Stimulated activated CD4-positive, alpha-beta T cell treated with anti-CD3 and anti-CD28 coated beads, Interleukin-15, amount 100 ng/mL, for 24 hours (primary cell): ENCODE data around the gene UBE2J2.

Experiments used
- DNase-seq: peaks from one replicate; pipeline ENCODE4 v3.0.0-alpha.2; 2020

The UBE2J2 gene

DNA sequence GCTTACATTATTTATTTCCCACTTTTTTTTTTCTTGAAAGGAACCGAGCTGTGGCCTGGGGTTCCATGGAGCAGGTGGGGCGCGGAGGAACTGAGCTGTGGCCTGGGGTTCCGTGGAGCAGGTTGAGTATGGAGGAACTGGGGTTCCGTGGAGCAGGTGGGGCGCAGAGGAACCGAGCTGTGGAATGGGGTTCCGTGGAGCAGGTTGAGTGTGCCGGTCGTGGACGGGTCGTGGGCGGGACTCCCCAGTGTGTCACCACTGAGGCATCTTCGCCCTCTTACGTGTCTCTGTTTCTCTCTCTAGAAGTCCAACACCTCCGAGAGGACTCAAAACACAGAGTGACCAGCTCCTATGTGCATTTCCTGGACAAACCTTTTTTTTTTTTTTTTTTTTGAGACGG, 5.4 kb upstream of the UBE2J2 start:
- no peak for DNase-seq

DNA sequence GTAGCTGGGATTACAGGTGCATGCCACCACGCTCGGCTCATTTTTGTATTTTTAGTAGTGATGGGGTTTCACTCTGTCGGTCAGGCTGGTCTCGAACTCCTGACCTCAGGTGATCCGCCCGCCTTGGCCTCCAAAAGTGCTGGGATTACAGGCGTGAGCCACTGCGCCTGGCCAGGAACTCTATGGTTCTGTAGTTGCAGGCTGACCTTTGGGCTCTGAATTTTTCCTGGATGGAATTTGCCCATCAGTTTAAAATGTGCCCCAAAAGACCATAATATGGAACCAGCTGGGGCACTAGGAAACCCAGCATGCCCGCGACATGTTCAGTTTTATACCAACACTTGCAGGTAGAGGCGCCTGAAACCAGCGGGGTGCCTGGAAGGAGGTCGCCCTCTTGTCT, 5.0 kb upstream of the UBE2J2 start:
- DNase-seq: no peak

- DNase-seq: no peak
Measured at GRCh38 chr1:1275836-1276235, 2.2 kb upstream of the UBE2J2 start.

- no peak for DNase-seq
Measured at GRCh38 chr1:1274931-1275431, 1.3 kb upstream of the UBE2J2 start.

DNA sequence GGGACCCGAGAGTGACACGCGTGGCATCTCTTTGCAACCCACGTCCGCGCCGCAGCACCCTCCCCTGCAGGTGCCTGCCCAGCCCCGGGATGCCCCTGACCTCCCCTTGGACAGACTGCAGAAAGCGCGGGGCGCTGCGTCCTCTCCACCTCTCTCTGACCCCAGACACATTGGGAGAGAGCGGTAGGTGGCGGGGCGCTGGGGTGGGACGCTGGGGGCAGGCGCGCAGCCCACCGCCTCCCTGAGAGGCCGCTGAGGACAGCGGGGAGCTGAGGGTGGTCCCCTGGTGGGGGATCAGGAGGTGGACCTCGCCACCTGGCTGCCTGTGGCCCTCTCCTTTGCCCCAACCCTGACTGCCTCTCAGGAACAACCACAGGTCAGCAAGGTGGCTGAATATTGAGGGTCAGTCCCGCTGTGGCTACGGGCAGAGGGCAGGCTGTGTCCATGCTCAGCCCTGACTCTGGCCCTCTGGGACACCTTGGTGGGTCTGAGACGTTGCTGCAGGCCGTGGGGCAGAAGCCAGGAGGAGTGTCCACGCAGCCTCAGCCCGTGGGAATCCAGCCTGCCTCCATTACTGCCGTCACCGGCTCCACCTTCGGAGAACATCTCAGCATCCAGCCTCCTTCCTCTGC, 761 bp upstream of the UBE2J2 start:
- no peak for DNase-seq

DNA sequence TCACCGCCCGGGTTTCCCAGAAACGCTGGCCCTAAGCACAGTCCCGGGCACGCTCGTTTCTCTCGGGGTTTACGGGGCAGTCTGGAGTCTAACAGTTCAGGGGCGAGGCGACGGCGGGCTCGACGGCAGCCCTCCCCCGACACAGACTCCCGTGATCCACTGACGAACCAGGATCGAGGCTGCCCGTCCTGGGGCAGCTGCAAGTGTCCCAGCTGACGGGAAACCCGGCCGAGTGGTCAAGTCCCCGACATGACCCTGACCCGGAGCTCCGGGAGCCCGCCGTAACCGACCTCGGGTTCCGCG, 494 bp downstream of the UBE2J2 start:
- no peak for DNase-seq

DNA sequence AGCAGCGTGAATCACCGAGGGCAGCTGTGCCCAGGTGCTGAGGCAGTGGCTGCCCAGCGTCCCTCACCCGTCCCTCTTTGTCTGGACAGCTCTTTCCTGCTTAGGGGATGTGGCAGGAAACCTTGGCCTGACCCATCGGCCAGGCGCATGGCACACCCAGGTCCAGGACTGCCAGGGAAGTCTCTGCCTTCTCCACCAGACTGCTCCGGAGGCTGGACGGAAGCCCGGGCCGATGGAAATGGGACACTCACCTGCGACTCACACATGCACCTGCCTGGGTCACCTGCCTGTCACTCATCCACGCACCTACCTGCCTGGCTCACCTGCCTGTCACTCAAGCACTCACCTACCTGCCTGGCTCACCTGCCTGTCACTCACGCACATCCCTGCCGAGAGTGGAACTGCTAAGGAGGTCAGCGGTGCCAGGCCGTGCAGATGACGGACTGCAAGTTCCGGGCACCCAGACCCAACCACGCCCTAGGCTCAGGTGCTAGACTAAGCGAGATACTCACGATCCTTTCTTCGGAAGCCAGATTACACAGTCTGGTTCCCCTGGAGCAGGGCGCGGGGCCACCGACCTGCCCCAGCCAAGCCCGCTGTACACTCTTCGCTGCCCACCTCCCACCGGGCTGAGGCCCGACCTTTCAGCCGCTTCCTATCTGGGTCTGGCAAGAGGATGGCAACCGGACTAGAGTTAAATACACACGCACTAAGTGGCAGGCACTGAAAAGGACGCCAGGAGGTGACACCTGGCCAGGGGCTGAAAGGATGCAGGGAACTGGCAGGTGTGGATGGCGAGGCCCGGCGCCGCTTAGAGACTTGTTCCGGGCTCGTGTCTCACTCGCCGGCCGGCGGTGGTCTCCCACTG, 1.1 kb downstream of the UBE2J2 start:
- DNase-seq: no peak

DNA sequence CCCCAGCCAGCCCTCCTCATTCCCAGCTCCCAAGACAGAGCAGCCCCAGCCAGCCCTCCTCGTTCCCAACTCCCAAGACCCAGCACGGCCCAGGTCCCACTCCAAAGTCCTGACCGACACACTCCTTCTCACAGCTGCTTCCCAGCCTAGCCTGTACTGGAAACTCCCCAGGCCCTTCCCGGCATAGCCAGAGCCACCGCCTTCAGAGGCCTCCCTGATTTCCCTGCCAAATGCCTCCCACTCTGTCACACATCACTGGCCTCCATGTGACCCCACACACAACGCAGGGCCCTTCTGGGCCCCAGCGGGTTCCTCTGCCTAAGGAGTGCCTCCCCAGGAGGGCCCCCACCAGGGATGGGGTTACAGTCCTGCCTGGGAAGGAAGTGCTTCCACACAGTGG, 2.8 kb downstream of the UBE2J2 start:
- no peak for DNase-seq

DNA sequence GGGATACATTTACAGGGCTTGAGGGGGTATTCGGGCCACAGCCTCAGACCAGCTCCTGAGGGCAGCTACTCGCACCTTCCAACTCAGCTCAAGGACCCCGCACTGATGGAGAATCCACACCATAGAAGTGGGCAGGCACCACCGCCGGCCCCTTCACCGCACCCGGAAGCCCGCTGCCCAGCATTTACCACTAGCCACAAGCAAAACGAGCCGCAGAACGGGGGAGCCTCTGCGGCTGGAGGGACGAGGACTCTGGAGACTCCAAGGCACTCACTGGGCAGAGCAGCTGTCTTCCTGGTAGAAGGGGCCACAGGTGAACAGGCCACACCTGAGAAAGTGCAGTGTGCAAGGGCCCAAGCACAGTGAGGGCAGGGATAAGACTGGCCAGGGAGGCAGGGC, 5.4 kb downstream of the UBE2J2 start:
- no peak for DNase-seq

- no peak for DNase-seq
Measured at GRCh38 chr1:1267488-1268283, 6.0 kb downstream of the UBE2J2 start.

DNA sequence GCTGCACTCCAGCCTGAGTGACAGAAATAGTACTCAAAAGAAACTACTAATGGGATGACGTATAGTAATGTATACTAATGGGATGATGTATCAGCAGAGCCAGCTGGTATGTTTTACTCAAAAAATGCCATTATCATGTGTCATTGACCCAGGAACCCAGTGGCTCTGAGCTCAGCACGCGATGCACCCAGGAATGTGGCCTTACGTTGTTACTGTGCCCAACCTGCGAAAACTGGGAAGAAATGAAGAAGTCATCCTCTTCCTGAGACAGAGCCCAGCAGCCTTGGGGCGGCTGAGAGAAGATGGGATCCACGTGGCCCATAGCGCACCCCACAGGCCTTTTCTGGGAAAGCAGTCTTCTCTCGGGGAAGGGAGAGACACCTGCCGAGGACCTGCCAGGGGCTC, 8.8 kb downstream of the UBE2J2 start:
- DNase-seq: no peak

GRCh38 chr1:1264026-1264425, 9.6 kb downstream of the UBE2J2 start:
- DNase-seq: no peak

GRCh38 chr1:1262758-1263157, 10.9 kb downstream of the UBE2J2 start:
- DNase-seq: no peak

GRCh38 chr1:1262071-1262470, 11.6 kb downstream of the UBE2J2 start:
- no peak for DNase-seq

DNA sequence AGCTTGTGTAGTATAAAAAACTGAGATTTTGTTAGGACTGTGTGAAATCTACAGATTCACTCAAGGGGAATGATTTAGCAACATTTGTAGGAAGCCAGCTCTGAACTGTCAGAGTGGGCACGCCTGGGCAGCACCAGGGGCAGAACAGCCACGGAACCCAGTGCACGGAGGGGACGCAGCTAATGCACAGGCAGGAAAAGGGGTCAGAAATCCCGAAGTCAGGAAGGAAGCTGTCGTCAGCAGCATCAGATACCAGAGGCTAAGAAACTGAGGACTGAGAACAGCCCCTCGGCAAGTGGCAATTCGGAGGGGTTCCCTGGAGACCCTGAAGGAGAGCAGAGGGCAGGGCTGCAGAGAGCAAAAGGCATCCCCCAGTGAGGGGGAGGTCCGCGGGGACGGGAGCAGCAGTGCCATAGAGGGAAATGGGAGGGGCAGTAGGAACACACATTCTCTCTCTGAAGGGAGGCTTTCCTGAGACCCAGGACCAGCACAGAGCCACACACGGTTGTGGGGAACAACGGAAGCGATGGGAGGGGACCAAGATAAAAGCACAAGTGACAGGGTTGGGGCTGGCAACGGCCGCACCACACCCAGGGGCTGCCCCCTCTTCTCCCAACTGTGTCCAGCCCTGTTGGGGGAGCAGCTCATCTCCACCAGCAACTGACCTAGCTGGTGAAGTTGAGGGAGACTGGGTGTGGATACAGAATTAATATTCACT, 12.7 kb downstream of the UBE2J2 start:
- DNase-seq: no peak

DNA sequence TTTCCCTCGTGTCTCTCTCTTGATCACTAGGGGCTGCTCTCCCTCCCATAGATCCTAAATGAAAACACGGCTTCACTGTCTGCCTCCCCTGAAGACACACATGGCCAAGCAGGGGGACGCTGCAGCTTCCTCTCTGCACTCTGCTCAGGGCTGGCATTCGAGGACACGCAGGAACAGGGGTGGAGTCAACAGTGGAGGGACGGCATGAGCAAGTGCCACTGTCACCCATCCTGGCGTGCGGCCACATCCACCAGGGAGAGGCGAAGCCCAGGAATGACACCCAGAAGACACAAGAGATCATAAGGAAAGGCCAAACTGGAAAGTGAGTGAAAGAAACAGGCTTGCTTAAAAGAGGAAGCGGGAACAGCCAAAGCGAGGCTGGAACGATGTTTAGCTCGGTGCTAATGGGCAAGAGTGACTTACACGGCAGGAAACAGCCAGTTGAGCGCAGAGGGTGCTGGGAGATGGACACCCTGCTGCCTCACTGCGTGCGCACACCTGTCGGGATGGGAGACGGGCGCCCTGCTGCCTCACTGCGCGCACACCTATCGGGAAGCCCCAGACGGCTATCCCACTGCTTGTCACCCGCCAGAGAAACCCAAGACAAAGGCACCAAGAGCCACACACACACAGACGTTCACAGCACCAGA, 13.6 kb downstream of the UBE2J2 start:
- no peak for DNase-seq

DNA sequence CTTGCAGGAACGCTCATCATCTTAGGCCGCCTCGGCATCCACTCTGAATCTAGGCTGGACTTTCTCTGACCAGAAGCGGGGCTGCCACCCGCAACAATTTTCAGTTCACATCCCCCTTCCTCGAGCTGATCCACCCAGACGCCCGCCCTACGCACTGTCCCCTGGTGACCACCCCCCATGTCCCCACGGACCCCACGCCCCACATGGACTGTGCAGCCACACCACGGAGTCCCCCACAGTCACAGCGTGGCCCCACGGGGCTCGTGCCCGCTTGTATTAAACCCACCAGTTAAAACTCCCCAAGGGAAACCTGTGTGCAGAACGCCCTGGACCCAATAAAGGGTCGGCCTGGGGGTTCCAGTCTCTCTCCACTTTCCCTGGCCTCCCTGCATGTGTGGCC, 14.1 kb downstream of the UBE2J2 start:
- no peak for DNase-seq

DNA sequence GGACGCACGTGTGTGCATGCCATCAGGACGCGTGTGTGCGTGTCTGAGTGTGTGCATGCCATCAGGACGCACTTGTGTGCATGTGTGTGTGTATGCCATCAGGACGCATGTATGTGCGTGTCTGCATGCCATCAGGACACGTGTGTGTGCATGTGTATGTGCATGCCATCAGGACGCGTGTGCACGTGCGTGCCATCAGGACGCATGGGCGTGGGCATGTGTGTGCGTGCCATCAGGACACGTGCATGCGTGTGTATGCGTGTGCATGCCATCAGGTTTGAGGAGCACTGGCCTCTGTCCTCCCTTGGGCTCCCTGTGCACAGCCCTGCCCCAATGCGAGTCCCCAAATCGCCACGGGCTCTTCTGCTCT, 14.6 kb downstream of the UBE2J2 start:
- no peak for DNase-seq

DNA sequence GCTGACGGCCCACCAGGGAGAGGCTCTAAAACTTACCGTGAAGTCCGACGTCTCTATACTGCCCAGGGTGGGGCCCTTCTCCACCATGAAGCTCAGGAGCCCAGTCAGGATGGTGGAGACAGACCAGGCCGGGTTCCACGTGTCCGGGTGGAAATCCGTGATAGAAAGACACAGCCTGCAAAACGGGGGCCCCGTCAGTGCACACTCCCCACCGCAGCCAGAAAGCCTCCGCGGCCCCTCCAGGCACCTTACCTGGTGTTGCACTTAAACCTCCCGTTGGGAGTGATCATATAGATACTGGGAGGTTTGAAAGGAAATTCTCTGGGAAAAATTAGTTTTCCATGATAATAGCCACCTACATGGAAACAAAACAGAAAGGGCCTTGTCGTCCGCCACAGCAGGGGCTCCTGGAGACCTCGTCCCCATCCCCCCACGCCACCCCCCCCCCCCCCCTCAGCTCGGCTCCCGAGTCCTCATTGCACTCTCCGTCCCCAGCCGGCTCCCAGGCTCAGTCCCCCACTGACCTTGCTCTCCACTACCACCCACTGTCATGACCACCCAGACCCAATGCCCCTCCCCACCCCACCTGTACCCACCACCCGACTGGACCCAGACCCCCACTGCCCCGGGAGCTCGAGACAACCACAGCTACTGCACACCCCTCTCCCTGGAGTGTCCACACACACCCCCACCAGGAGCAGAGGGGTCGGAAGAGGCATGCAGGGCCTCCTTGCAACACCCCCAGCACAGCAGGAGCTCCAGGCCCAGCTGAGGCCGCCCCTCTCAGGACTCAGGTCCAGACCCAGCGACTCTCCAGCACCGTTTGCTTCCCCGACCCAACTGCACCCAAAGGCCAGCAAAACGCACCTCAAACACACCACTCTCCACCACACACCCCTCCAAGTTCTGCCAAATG, 16.4 kb downstream of the UBE2J2 start:
- DNase-seq: no peak

GRCh38 chr1:1255611-1256010, 18.0 kb downstream of the UBE2J2 start:
- DNase-seq: no peak

- DNase-seq: no peak
Measured at GRCh38 chr1:1255078-1255477, 18.6 kb downstream of the UBE2J2 start.

DNA sequence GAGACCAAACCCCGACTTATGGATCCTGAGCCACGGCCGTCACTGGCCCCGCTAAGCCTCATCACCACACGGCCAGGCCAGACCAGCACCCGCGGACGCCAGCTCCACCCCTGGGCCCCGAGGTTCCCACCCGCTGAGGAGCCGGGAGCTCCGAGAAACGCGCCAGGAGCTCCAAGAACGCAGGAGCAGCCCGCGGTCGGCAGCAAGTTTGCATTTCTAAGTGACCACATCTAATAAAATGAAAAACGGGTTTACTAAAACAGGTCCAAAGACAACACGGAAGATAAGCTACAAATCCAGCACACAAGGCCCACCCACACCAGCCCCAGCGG, 19.0 kb downstream of the UBE2J2 start:
- no peak for DNase-seq
